GM12801 (cell line): Measurements from ENCODE around the gene C1QTNF2.

Experiments
- TF ChIP-seq, protein P1 (sequence below): IDR thresholded peaks from one replicate; pipeline ENCODE4 v1.5.1; 2011; ENCODE audit warnings: control low read depth; ENCODE audit not compliant: insufficient read length; ENCODE audit errors: extremely low read depth

C1QTNF2 gene

DNA sequence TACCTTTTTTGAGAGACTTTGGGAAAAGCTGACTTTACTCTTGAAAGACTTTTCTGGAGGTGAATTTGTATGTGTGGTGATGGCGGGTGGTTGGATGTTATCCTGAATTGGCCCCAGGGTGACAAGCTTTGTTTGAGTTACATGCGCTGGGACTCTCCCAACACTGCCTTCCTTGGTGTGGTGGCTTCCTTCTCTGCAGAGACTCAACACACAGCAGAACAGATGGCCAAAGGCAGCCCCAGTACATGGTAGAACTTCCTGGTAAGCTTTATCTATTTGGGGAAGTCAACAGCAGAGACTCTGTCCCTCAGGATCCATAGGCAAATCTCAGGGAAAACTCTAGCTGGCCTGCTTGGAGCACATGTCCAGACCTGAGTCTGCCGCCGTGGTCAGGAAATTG is 18.1 kb downstream of the C1QTNF2 start:
- TF ChIP-seq, protein P1, sequence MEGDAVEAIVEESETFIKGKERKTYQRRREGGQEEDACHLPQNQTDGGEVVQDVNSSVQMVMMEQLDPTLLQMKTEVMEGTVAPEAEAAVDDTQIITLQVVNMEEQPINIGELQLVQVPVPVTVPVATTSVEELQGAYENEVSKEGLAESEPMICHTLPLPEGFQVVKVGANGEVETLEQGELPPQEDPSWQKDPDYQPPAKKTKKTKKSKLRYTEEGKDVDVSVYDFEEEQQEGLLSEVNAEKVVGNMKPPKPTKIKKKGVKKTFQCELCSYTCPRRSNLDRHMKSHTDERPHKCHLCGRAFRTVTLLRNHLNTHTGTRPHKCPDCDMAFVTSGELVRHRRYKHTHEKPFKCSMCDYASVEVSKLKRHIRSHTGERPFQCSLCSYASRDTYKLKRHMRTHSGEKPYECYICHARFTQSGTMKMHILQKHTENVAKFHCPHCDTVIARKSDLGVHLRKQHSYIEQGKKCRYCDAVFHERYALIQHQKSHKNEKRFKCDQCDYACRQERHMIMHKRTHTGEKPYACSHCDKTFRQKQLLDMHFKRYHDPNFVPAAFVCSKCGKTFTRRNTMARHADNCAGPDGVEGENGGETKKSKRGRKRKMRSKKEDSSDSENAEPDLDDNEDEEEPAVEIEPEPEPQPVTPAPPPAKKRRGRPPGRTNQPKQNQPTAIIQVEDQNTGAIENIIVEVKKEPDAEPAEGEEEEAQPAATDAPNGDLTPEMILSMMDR, result no peak

GRCh38 chr5:160349935-160350303 is 20.5 kb downstream of the C1QTNF2 start:
- TF ChIP-seq, protein P1, result no peak

DNA sequence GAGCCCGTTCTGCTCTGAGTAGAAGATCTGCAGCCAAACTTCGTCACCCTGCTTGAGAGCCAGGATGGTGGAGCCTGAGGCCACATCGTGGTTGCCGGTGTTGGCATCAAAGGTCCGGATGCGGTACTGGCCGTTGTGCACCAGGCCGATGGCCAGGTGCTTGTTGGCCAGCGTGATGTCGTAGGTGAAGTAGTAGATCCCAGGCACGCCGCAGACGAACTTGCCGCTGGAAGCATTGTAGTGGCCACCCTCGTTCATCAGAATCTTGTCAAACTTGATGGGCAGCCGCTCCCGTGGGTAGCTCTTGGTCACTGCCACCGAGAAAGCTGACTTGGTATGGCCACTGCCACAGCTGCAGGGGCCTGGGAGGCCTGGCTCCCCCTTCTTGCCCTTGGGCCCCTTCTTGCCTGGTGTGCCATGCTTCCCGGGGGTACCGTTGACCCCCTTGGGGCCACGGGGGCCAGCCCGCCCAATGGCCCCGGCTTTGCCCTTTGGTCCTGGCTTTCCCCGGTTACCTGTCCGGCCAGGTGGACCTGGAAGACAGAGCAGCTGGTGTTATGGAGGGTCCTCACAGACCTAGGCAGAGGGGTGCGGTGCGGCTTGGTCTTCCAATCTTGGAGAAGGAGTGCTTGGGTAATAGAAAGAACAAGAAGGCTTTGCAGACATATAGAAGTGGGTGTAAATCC is 21.0 kb downstream of the C1QTNF2 start:
- TF ChIP-seq, protein P1, result no peak

DNA sequence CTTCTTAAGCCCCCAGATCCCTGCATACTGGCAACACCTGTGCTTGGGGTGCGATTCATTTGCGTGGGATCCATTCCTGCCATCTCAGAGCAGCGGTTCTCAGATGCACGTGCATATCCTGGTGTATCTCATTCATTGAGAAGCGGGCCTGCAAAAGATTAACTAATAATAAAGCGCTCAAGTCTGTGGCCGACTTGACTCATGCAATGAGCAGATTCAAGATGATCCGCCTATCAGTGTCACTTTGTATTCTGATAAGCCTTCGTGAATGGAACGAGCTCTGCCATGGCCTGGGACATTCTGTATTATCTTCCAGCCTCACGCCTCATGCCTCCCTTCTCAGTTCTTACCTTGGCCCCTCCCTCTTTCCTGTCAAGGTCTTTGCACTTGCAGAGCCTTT is 22.3 kb downstream of the C1QTNF2 start:
- TF ChIP-seq, protein P1, result no peak

DNA sequence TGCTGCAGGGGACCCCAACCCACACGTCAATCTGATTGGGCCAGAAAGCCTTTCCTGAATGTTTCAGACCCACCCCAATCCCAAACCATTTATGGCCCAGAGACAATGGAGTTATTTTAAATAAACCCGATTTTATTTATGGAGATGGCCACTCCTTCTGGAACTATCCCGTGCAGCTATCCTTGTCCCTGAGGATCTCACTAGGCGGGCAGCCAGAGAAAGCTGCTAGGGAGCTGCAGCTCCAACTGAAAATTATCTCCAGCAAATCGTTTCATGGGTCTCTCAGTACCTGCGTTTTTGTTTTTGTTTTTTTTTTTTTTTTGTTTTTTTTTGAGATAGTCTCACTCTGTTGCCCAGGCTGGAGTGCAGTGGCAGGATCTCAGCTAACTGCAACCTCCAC is 23.0 kb downstream of the C1QTNF2 start:
- TF ChIP-seq, protein P1, result no peak

- TF ChIP-seq, protein P1, result no peak
These were observed 27.9 kb downstream of the C1QTNF2 start for GRCh38 chr5:160342413-160342941.

DNA sequence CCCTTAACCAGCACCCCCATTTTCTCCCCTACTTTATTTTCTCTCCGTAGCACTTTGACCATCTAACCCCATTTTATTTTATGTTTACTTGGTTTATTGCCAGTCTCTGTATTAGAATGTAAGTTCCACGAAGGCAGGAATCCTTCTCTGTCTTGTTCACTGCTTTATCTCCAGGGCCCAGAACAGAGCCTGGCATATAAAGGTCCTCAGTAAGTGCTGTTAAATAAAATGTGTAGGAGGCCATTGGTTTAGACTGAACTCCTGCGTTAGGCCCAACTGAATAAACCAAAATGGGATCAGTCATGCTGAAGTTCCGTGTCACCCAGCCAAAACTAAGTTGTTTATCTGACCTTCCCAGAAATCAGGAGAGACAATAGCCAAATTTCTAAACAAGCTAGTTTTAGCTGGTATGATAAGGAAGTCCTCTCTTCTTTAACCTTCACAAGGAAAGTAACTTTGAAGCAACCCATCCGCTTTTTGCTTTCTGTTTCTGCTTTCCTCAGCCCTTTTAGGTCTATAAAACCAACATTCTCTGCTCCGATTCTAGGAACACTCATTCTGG is 29.0 kb downstream of the C1QTNF2 start:
- TF ChIP-seq, protein P1, result no peak
